ENCODE data around the gene B4GALNT4. TPM values are rescaled to one million over a fixed set of nuclear protein-coding genes. Genes with fewer than 3 reads are reported as not detected.

The B4GALNT4 gene
- total RNA-seq, 1 donor from 2014 or later = 294 TPM

- Mint-ChIP-seq H3K4me3 (ENCODE audit: low read depth) (no peak overlapping the region), H3K9me3 (ENCODE audit: low read depth) (no peaks in the 10 kb centered on the region), H3K4me1 (ENCODE audit: low read depth) (peaks cover 3% of the 10 kb centered on the region), H3K27ac (no peak overlapping the region), H3K36me3 (ENCODE audit: insufficient read depth) (peaks cover 4% of the 10 kb centered on the region), H3K27me3 (no peaks in the 10 kb centered on the region)
- TF ChIP-seq CTCF (IDR thresholded peaks at IDR 0.05; ENCODE audit: unreplicated experiment) = no peak
- no peak for DNase-seq (ENCODE audit: low spot score, unreplicated experiment)
Observed at GRCh38 chr11:406796-407650, 37.7 kb downstream of the B4GALNT4 start.

GRCh38 chr11:407651-408123 lies 38.4 kb downstream of the B4GALNT4 start:
- H3K4me1 Mint-ChIP-seq (ENCODE audit: low read depth) = peaks cover 3% of the 10 kb centered on the region
- DNase-seq (ENCODE audit: low spot score, unreplicated experiment) = no peak
- no peaks in the 10 kb centered on the region for H3K27me3 Mint-ChIP-seq
- no peak overlapping the region for H3K4me3 Mint-ChIP-seq (ENCODE audit: low read depth)
- H3K36me3 Mint-ChIP-seq (ENCODE audit: insufficient read depth) = peaks cover 4% of the 10 kb centered on the region
- no peak overlapping the region for H3K27ac Mint-ChIP-seq
- no peaks in the 10 kb centered on the region for H3K9me3 Mint-ChIP-seq (ENCODE audit: low read depth)
- TF ChIP-seq CTCF (IDR thresholded peaks at IDR 0.05; ENCODE audit: unreplicated experiment) = no peak

DNA sequence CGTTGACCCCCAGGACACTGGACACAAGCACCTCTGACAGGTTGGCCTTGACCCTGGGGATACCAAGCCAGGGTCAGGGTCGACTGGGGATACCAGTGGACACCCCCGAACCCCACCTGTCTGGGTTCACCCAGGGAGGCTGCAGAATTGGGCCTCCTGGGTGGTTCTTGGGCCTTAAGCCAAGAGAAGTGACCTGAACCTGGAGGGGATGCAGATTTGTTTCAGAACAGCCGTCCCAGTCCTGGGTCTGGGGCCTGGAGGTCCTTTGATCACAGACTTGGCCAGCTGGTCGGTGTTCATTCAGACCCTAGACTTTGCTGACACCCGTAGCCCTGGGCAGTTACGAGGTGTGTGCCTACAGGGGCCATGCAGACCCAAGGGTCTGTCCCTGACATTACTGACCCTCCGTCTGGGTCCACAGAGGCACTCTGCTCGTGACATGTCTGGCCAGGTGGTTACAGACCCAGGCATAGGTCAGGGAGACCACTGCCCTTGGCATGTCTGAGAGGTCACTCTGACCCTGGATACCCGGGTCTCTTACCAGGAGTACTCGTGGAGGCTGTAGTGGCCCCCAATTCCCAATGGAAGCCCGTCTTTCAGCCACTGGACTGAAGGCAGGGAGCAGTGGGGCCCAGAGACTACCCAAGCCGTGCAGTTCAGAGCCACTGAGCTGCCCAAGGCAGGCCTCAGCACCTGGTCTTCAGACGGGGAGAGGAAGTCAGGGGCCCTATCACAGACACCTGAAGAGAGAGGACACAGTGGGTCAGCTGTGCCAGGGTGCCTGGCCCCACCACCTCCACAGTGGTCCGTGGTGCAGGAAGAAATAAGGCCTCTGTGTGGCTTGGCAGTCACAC lies 39.1 kb downstream of the B4GALNT4 start:
- no peak for DNase-seq (ENCODE audit: low spot score, unreplicated experiment)
- Mint-ChIP-seq H3K4me3 (ENCODE audit: low read depth) (no peak overlapping the region), H3K4me1 (ENCODE audit: low read depth) (peaks cover 3% of the 10 kb centered on the region), H3K9me3 (ENCODE audit: low read depth) (no peaks in the 10 kb centered on the region), H3K27me3 (no peaks in the 10 kb centered on the region), H3K27ac (no peak overlapping the region), H3K36me3 (ENCODE audit: insufficient read depth) (peaks cover 4% of the 10 kb centered on the region)
- no peak for TF ChIP-seq CTCF (IDR thresholded peaks at IDR 0.05; ENCODE audit: unreplicated experiment)

DNA sequence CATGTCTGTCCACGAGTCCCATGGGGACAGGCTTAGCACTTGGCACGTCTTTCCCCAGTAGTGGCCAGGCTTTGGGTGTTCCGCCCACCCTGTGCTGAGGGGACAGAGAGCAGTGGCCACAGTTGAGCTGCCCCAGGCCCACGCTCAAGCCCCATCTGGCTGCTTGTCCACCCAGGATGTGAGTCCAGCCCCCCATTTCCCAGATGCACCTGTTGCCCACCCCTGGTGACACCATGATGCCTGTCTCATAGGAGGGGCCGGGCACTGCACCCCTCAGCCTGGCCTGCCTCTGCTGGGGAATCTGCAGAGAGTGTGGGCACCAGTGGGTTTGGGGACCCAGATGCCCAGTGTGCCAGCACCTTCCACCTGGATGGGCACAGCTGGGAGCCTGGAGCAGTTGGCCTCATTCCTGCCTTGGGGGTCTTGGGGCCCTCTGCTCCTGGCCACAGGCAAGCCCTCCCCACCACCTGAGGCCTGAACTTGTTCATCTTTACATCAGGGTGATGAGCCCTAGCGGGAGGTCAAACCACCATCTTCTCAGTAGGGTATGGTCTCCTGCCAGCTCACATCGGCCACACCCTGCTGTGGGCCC lies 39.8 kb downstream of the B4GALNT4 start:
- Mint-ChIP-seq H3K9me3 (ENCODE audit: low read depth) (no peaks in the 10 kb centered on the region), H3K4me1 (ENCODE audit: low read depth) (peaks cover 3% of the 10 kb centered on the region), H3K36me3 (ENCODE audit: insufficient read depth) (peaks cover 2% of the 10 kb centered on the region), H3K4me3 (ENCODE audit: low read depth) (no peak overlapping the region), H3K27ac (no peak overlapping the region), H3K27me3 (no peaks in the 10 kb centered on the region)
- DNase-seq (ENCODE audit: low spot score, unreplicated experiment) = no peak
- TF ChIP-seq CTCF (IDR thresholded peaks at IDR 0.05; ENCODE audit: unreplicated experiment) = no peak

Measured in progenitor cell of endocrine pancreas (in vitro differentiated cells).